ENCODE data around the gene DRD4. TPM values are rescaled to one million over a fixed set of nuclear protein-coding genes. Genes with fewer than 3 reads are reported as not detected.

Gene DRD4
- total and polyA plus RNA-seq, 10 of the 15 experiments (the other 5 are each of a cell fraction or from before 2014, with no cell fraction given), result not detected

- ATAC-seq (no peak), FAIRE-seq (no peak), DNase-seq (ENCODE audit: low read depth, low spot score) (no peak)
- peaks cover 29% of the 10 kb centered on the region for H3K4me1 ChIP-seq (ENCODE audit: control insufficient read depth, insufficient read depth, low read length)
- ChIA-PET SMC1A (ENCODE audit: uncharacterized antibody, unreplicated experiment) (no interaction called here), CTCF (no interaction called here), POLR2A (no interaction called here), RAD21 (ENCODE audit: unreplicated experiment) (no interaction called here)
- H3K9me3 ChIP-seq (replicated peaks; ENCODE audit: control insufficient read depth, insufficient read depth, low read length), result no peaks in the 10 kb centered on the region
- no peaks in the 10 kb centered on the region for H3K79me2 ChIP-seq (ENCODE audit: control insufficient read depth, insufficient read depth, low read length)
- no peaks in the 10 kb centered on the region for H4K20me1 ChIP-seq (ENCODE audit: control insufficient read depth, insufficient read depth)
- H3K4me3 ChIP-seq, result no peak overlapping the region
- H3K27me3 ChIP-seq (replicated peaks in 1 of 2; ENCODE audit: control insufficient read depth in 2 of 2, insufficient read depth in 2 of 2, low read length in 1 of 2), result no peaks in the 10 kb centered on the region
- no peak overlapping the region for H3K27ac ChIP-seq (ENCODE audit: control insufficient read depth, insufficient read depth)
- H3K36me3 ChIP-seq (ENCODE audit: control insufficient read depth in 2 of 2, insufficient read depth in 2 of 2, low read length in 1 of 2), result no peaks in the 10 kb centered on the region
- no TSS peak for BruUV-seq (replicated peaks)
- H2AFZ ChIP-seq (ENCODE audit: control insufficient read depth, low read depth, low read length), result no peak overlapping the region
- intact Hi-C loops (cut with micrococcal nuclease; ENCODE audit: unreplicated experiment), result no loop called here
- H3K9ac ChIP-seq (ENCODE audit: control insufficient read depth, insufficient read depth, low read length), result no peak overlapping the region
- H3K4me2 ChIP-seq (ENCODE audit: control insufficient read depth, insufficient read depth), result peak overlapping the region; percentile 75
- WGBS (ENCODE audit: insufficient coverage, insufficient replicate concordance, low lambda C conversion rate, missing lambda C conversion rate), result 93% methylated on average over 22 of the region's 31 CpGs
- in situ Hi-C loops (cut with MboI), result no loop called here
- TF ChIP-seq TCF7 (IDR thresholded peaks at IDR 0.05; ENCODE audit: borderline replicate concordance) (no peak), TCF12 (IDR thresholded peaks at IDR 0.05; ENCODE audit: low read depth, low read length) (no peak), YBX1 (IDR thresholded peaks at IDR 0.05) (no peak), E2F4 (IDR thresholded peaks at IDR 0.05; ENCODE audit: low read depth, low read length) (no peak), MXI1 (IDR thresholded peaks at IDR 0.05; ENCODE audit: low read depth, low read length) (no peak), CBX5 (IDR thresholded peaks at IDR 0.05; ENCODE audit: low read depth) (no peak), ZNF592 (IDR thresholded peaks at IDR 0.05) (no peak), MTA3 (IDR thresholded peaks at IDR 0.05; ENCODE audit: borderline replicate concordance, low read length) (no peak), YY1 (IDR thresholded peaks at IDR 0.05; ENCODE audit: low read depth, low read length) (no peak), NR2F1 (conservative IDR thresholded peaks at IDR 0.05) (no peak), SMAD1 (IDR thresholded peaks at IDR 0.05; ENCODE audit: low read depth, partially characterized antibody) (no peak), ZBTB4 (CRISPR knock-in tag; IDR thresholded peaks at IDR 0.05) (no peak), E4F1 (IDR thresholded peaks at IDR 0.05; ENCODE audit: borderline replicate concordance, partially characterized antibody) (no peak), BACH1 (IDR thresholded peaks at IDR 0.05; ENCODE audit: borderline replicate concordance) (no peak), RBBP5 (conservative IDR thresholded peaks at IDR 0.05) (no peak), IKZF1 (conservative IDR thresholded peaks at IDR 0.05) (no peak)
Measured at GRCh38 chr11:628056-628455, 9.0 kb upstream of the DRD4 start.
